ENCODE measurements around the gene POLN. TPM values are rescaled to one million over a fixed set of nuclear protein-coding genes. Genes with fewer than 3 reads are reported as not detected.

The POLN gene
- total and polyA plus RNA-seq, 9 donors: 1.5 to 4.8 (median 2.2) TPM

DNA sequence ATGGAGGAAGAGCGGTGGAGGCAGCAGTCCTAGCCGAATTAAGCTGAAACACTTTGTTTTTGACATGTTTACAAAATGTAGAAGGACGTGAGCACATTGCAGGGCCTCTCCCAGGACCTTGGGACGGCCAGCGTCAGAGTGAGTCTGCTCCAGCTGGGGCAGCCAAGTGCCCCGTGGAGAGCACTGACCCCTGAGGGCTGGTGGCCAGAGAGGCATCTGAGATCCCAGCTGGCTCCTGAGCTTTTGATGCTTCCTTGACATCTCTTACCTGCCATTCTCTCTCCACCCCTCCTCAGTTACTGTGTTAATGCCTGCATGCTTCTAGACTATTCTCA is 158.1 kb downstream of the POLN start:
- H3K36me3 ChIP-seq (ENCODE audit: control insufficient read depth, insufficient read depth, low read length): no peaks in the 10 kb centered on the region
- no peaks in the 10 kb centered on the region for H3K27me3 ChIP-seq (ENCODE audit: control insufficient read depth, insufficient read depth, low read length)
- no peak for DNase-seq
- H3K4me3 ChIP-seq (ENCODE audit: low read length): no peak overlapping the region
- H3K9me3 ChIP-seq (replicated peaks; ENCODE audit: control insufficient read depth, low read depth, low read length): no peaks in the 10 kb centered on the region
- H3K27ac ChIP-seq (ENCODE audit: low read length): no peak overlapping the region
- H3K4me1 ChIP-seq (ENCODE audit: control insufficient read depth, insufficient read depth, low read length): no peaks in the 10 kb centered on the region
- 66% methylated on average over 6 of the region's 6 CpGs for WGBS (ENCODE audit: insufficient coverage)

DNA sequence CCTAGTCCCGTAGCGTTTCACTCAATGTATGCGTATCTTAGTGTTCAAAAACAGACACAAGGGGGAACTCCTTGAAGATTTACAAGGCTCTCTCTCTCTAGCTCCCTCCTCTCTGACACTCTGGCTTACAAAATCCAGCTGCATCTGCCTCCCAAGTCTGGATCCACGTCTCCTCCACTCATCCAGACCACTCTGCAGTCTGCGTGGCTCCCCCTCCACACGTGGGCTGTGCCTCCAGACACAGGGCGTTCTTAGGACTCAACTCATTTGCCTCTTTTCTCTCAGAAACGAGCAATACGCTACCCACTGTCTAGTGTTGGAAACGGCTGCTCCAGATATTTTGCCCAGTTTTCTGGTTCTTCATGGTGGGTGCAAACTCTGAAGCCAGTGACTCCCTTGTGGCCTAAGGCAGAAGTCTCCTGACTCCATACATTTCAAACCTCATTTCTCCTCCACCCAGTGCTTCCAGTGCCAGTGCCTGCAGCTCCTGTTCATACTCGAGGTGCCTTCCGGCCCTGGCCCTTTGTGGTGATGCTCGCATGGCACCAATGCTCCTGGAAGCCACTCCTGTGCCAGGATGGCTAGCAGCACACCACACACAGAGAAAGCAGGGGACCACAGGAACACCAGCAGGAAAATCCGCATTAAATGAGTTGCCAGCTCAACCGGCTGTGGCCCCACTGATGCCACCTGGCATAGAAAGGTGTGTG is 158.7 kb downstream of the POLN start:
- DNase-seq: no peak
- peaks cover under 1% of the 10 kb centered on the region for H3K4me1 ChIP-seq (ENCODE audit: control insufficient read depth, insufficient read depth, low read length)
- no peak overlapping the region for H3K4me3 ChIP-seq (ENCODE audit: low read length)
- 84% methylated on average over 15 of the region's 15 CpGs for WGBS (ENCODE audit: insufficient coverage)
- no peaks in the 10 kb centered on the region for H3K36me3 ChIP-seq (ENCODE audit: control insufficient read depth, insufficient read depth, low read length)
- H3K27ac ChIP-seq (ENCODE audit: low read length): no peak overlapping the region
- no peaks in the 10 kb centered on the region for H3K27me3 ChIP-seq (ENCODE audit: control insufficient read depth, insufficient read depth, low read length)
- H3K9me3 ChIP-seq (replicated peaks; ENCODE audit: control insufficient read depth, low read depth, low read length): no peaks in the 10 kb centered on the region

DNA sequence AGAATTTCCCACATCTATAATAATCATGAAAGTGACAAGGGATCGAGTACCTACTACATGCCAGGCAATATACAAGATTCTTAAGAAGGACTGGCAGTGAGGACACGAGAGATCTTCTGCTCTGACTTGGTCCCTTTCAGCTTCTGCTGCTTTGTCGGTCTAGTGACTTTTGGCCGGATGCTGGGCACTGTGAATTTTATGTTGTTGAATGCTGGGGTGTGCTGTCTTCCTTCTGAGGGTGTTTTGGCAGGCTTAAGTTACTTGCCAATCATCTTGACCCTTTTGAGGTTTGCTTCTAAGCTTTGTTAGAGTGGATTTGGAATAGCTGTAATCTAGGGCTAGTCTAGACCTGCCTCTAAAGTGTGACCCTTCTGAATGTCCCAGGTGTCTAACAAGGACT is 159.3 kb downstream of the POLN start:
- H3K4me3 ChIP-seq (ENCODE audit: low read length): no peak overlapping the region
- H3K27ac ChIP-seq (ENCODE audit: low read length): no peak overlapping the region
- WGBS (ENCODE audit: insufficient coverage): 71% methylated on average over 2 of the region's 4 CpGs

DNA sequence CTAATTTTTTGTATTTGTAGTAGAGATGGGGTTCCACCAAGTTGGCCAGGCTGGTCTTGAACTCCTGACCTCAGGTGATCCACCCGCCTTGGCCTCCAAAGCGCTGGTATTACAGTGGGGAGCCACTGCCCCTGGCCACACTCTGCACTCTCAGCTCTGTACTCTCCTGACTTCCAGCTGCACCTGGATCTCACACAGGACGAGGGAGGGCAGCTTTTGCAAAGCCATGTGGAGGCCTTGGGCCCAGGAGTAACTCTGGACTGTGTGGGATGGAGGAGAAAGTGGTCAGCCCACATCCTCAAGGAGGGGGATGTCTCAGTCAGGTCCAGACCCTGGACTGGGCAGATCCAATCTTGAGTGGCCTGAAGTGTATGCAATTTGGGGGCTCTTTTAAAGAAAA is 159.8 kb downstream of the POLN start:
- H3K36me3 ChIP-seq (ENCODE audit: control insufficient read depth, insufficient read depth, low read length): no peaks in the 10 kb centered on the region
- no peaks in the 10 kb centered on the region for H3K9me3 ChIP-seq (replicated peaks; ENCODE audit: control insufficient read depth, low read depth, low read length)
- no peak overlapping the region for H3K27ac ChIP-seq (ENCODE audit: low read length)
- H3K4me1 ChIP-seq (ENCODE audit: control insufficient read depth, insufficient read depth, low read length): peaks cover 4% of the 10 kb centered on the region
- no peak for DNase-seq
- H3K4me3 ChIP-seq (ENCODE audit: low read length): no peak overlapping the region
- no peaks in the 10 kb centered on the region for H3K27me3 ChIP-seq (ENCODE audit: control insufficient read depth, insufficient read depth, low read length)
- WGBS (ENCODE audit: insufficient coverage): 70% methylated on average over 2 of the region's 3 CpGs

More for the DNA sequence above, 159.3 kb downstream of the POLN start:
- no peak for DNase-seq
- no peaks in the 10 kb centered on the region for H3K36me3 ChIP-seq (ENCODE audit: control insufficient read depth, insufficient read depth, low read length)
- no peaks in the 10 kb centered on the region for H3K9me3 ChIP-seq (replicated peaks; ENCODE audit: control insufficient read depth, low read depth, low read length)
- no peaks in the 10 kb centered on the region for H3K27me3 ChIP-seq (ENCODE audit: control insufficient read depth, insufficient read depth, low read length)
- peaks cover 4% of the 10 kb centered on the region for H3K4me1 ChIP-seq (ENCODE audit: control insufficient read depth, insufficient read depth, low read length)

DNA sequence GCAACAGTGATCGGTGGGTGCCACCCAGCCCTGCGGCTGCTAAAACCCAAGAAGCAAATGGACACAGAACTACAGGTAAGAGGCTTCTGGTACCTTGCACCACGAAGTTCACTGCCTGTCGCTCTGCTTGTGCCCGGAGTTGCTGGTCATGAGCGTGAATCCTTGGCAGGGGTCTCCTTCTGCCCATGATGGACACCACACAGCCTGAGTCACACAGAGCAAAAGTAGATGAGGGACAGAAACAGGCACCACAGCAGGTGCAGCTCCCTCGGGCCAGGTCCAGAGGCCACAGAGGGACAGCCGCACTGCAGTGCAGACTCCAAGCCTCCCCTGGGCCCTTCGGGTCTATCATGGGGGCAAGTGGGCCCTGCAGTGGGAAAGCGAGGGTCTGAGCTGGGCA is 160.4 kb downstream of the POLN start:
- Histone ChIP-seq H3K36me3 (ENCODE audit: control insufficient read depth, insufficient read depth, low read length) (no peaks in the 10 kb centered on the region), H3K27me3 (ENCODE audit: control insufficient read depth, insufficient read depth, low read length) (no peaks in the 10 kb centered on the region), H3K4me1 (ENCODE audit: control insufficient read depth, insufficient read depth, low read length) (peaks cover 4% of the 10 kb centered on the region), H3K9me3 (replicated peaks; ENCODE audit: control insufficient read depth, low read depth, low read length) (no peaks in the 10 kb centered on the region), H3K27ac (ENCODE audit: low read length) (no peak overlapping the region), H3K4me3 (ENCODE audit: low read length) (no peak overlapping the region)
- DNase-seq: no peak
- 85% methylated on average over 8 of the region's 10 CpGs for WGBS (ENCODE audit: insufficient coverage)

DNA sequence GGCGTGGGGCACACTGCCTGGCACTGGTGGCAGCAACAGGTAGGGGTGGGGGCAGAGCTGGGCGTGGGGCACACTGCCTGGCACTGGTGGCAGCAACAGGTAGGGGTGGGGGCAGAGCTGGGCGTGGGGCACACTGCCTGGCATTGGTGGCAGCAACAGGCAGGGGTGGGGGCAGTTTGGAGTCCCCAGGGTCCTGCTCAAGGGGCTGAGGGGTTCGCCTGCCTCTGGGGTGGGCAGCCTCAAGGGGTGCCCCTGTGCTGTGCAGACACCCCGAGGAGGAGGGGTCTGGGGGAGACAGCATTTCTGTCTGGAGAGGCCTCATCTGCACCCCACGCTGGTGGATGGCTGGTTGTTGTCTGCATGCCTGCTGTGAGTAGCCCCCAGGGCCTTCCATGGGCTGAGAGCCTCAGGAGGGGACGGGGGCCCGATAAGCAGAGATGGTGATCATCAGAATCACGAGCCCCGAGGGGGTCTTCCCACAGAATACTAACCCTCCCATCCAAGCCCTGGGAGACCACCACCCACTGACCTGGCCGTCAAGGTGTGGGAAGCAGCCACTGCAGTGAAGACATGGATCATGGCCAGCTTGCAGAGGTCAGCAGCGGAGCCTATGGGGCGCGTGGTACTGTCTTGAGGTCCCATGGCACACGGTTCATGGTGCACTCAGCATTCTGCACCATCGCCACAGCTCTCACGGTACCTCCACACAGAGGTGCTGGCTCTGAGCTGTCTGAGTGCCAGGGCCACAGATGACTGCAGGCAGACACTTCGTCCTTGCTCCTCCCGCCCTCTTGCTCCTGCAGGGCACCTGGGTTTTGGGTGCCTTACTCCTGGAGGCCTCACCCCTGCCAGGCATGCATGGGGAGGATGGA is 161.3 kb downstream of the POLN start:
- 91% methylated on average over 14 of the region's 19 CpGs for WGBS (ENCODE audit: insufficient coverage)
- Histone ChIP-seq H3K4me3 (ENCODE audit: low read length) (no peak overlapping the region), H3K36me3 (ENCODE audit: control insufficient read depth, insufficient read depth, low read length) (no peaks in the 10 kb centered on the region), H3K9me3 (replicated peaks; ENCODE audit: control insufficient read depth, low read depth, low read length) (no peaks in the 10 kb centered on the region), H3K4me1 (ENCODE audit: control insufficient read depth, insufficient read depth, low read length) (peaks cover 4% of the 10 kb centered on the region), H3K27me3 (ENCODE audit: control insufficient read depth, insufficient read depth, low read length) (no peaks in the 10 kb centered on the region), H3K27ac (ENCODE audit: low read length) (no peak overlapping the region)
- no peak for DNase-seq

DNA sequence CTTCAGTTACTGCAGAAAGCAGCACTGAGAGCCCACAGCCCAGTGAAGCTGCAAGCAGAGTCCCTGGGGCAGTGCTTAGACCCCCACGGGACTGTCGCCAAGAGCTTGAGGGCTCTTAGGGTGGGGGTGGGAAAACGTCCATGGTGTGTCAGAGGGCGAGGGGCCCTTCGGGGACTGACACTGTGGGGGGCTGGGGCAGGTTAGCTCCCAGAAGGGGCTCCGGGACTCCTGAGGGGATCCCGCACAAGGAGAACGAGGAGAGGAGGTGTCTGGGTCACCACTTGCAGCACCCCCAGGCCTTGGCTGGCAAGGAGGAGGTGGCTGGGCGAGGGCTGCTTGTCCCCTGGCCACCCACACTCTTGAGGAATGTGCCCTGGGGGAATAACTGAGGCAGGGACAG is 162.0 kb downstream of the POLN start:
- Histone ChIP-seq H3K4me3 (ENCODE audit: low read length) (no peak overlapping the region), H3K36me3 (ENCODE audit: control insufficient read depth, insufficient read depth, low read length) (no peaks in the 10 kb centered on the region), H3K27me3 (ENCODE audit: control insufficient read depth, insufficient read depth, low read length) (no peaks in the 10 kb centered on the region), H3K4me1 (ENCODE audit: control insufficient read depth, insufficient read depth, low read length) (peaks cover 4% of the 10 kb centered on the region), H3K27ac (ENCODE audit: low read length) (no peak overlapping the region), H3K9me3 (replicated peaks; ENCODE audit: control insufficient read depth, low read depth, low read length) (no peaks in the 10 kb centered on the region)
- WGBS (ENCODE audit: insufficient coverage): 79% methylated on average over 9 of the region's 9 CpGs
- no peak for DNase-seq

DNA sequence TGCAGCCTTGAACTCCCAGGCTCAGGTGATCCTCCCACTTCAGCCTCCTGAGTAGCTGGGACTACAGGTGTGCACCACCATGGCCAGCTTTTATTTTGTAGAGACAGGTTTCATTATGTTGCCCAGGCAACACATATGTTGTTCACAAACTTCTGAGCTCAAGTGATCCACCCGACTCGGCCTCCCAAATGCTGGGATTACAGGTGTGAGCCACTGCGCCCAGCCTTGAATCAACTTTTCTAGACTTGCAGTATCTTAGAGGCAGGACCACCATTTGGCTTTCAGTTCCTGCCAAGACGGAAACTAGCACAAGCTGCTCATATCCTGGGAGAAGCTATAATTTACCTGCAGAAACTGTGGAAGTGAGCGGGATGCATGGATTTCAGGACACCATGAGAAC is 162.9 kb downstream of the POLN start:
- Histone ChIP-seq H3K27me3 (ENCODE audit: control insufficient read depth, insufficient read depth, low read length) (no peaks in the 10 kb centered on the region), H3K27ac (ENCODE audit: low read length) (no peak overlapping the region), H3K36me3 (ENCODE audit: control insufficient read depth, insufficient read depth, low read length) (no peaks in the 10 kb centered on the region), H3K4me3 (ENCODE audit: low read length) (no peak overlapping the region), H3K9me3 (replicated peaks; ENCODE audit: control insufficient read depth, low read depth, low read length) (no peaks in the 10 kb centered on the region), H3K4me1 (ENCODE audit: control insufficient read depth, insufficient read depth, low read length) (peaks cover 7% of the 10 kb centered on the region)
- DNase-seq: no peak
- WGBS (ENCODE audit: insufficient coverage): 79% methylated on average over 5 of the region's 5 CpGs

DNA sequence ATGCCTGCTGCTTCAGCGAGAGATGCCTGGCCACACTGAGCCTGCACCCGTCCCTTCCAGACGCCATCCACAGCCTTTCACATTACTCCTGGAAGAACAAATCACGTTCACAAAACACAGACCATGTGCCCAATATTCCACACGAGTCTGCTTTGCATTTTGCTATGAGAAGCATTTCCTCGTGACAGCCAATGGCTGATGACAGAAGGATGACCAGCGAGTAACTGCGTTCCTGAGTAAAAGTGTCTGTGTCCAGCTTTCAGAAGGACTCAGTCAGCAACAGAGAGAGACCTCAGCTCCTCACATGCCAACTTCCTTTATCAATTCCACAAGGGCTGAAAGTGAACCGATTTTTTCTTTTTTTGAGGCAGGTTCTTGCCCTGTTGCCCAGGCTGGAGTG is 163.3 kb downstream of the POLN start:
- no peak overlapping the region for H3K27ac ChIP-seq (ENCODE audit: low read length)
- H3K9me3 ChIP-seq (replicated peaks; ENCODE audit: control insufficient read depth, low read depth, low read length): no peaks in the 10 kb centered on the region
- WGBS (ENCODE audit: insufficient coverage): 38% methylated on average over 9 of the region's 9 CpGs
- no peak for DNase-seq
- H3K4me3 ChIP-seq (ENCODE audit: low read length): no peak overlapping the region
- peaks cover 10% of the 10 kb centered on the region for H3K4me1 ChIP-seq (ENCODE audit: control insufficient read depth, insufficient read depth, low read length)
- no peaks in the 10 kb centered on the region for H3K27me3 ChIP-seq (ENCODE audit: control insufficient read depth, insufficient read depth, low read length)
- H3K36me3 ChIP-seq (ENCODE audit: control insufficient read depth, insufficient read depth, low read length): no peaks in the 10 kb centered on the region

DNA sequence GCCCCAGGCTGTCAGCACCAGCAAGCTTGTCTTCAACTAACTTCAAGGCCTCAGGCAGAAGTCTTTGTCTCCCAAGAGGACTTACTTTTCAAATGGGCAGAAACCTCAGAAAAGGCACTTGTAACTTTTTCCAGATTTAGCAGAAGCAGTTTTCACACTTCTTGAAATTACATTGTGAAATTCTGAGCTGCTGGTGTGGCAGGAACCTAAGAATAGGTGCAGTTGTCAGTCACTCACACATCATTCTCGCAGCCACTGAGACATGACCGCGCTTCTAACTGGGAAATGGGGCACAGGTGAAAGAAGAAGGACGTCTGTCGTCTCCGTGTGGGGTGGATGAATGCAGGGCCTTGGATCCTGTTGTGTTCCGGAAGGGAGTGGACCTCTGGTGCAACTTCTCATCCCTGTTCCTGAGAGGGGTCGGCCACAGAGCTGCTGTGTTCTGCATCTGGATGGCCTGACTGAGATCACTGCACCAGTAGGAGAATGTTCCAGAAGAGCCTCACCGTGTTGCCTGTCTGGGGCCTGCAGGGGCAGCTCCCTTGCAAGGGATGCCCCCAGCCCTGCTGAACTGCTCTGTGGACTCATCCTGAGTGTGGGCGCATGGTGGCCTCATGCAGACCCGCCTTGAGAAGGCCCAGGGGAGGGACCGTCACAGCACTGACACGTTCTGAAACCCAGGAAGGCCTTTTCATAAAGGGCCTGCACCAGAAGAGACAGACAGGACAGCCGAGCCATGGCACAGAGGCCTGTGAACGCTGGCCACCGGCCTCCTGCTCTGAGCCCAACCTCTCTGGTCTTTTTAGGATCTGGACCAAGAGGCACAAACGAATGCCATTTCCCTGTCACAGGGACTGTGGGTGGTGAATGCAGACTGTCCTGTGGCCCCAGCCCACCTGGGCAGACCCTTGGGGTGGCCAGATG is 164.1 kb downstream of the POLN start:
- H3K27me3 ChIP-seq (ENCODE audit: control insufficient read depth, insufficient read depth, low read length): no peaks in the 10 kb centered on the region
- H3K27ac ChIP-seq (ENCODE audit: low read length): no peak overlapping the region
- no peaks in the 10 kb centered on the region for H3K9me3 ChIP-seq (replicated peaks; ENCODE audit: control insufficient read depth, low read depth, low read length)
- peaks cover 10% of the 10 kb centered on the region for H3K4me1 ChIP-seq (ENCODE audit: control insufficient read depth, insufficient read depth, low read length)
- WGBS (ENCODE audit: insufficient coverage): 72% methylated on average over 17 of the region's 17 CpGs
- H3K4me3 ChIP-seq (ENCODE audit: low read length): no peak overlapping the region
- DNase-seq: no peak
- no peaks in the 10 kb centered on the region for H3K36me3 ChIP-seq (ENCODE audit: control insufficient read depth, insufficient read depth, low read length)
